Measurements from ENCODE around the gene BAAT. TPM values are rescaled to one million over a fixed set of nuclear protein-coding genes. Genes with fewer than 3 reads are reported as not detected.

Gene BAAT
- total and polyA plus RNA-seq, 2 donors, result 0.06 TPM; not detected in 1

DNA sequence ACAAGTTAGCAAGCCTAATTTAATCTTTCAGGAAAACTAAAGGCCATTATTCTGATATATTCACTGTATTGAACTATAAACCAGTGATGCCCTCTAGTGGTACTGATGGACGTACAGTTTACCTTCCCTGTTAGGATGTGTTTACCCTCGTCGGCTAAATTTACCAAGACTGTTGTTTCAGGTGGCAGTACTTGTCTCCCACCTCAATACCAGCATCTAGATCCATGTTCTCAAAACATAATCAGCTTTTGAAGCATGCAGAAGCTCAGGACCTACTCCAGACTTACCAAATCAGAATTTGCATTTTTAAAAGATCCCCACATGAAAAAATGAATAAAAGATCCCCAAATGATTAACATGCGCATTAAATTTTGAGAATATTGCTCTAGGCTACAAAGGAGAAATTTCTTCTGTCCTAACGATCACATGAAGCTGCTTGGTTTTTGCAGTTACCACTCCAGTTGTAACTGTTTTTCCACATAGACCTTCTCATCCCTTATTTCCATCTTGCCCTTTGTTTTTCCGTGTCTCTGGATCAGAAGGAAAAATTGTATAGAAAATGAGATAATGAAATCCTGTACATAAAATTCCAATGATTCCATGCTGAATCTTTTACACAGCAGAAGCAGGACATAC lies 3.2 kb upstream of the BAAT start:
- Histone ChIP-seq H3K27ac (ENCODE audit: low read depth) (no peak overlapping the region), H3K4me1 (ENCODE audit: insufficient read depth) (no peaks in the 10 kb centered on the region), H3K4me3 (ENCODE audit: low read depth, low read length) (no peak overlapping the region), H3K36me3 (ENCODE audit: insufficient read depth) (peaks cover 4% of the 10 kb centered on the region)
- no peak for DNase-seq (ENCODE audit: extremely low spot score)
- WGBS, result 59% methylated on average over 6 of the region's 6 CpGs

DNA sequence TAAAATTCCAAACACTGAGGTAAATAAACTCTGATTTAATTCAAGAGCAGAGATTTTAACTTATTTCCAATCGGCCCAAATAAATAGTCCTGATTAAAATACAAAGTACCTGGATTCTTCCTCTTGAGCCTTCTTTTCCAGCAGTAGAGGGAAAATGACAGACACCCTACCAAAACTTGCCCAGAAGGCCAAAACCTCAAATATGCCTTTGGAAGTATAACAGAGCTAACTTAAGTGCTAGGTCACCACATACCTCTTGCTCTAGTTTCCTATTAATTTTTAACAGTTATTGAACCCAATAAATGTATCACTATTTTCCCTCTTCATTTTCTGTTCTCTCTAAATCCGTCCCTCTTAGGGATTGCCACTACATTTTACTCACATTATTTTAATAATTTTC lies 1.4 kb downstream of the BAAT start:
- Histone ChIP-seq H3K27ac (ENCODE audit: low read depth) (no peak overlapping the region), H3K4me3 (ENCODE audit: low read depth, low read length) (no peak overlapping the region), H3K36me3 (ENCODE audit: insufficient read depth) (no peaks in the 10 kb centered on the region), H3K4me1 (ENCODE audit: insufficient read depth) (no peaks in the 10 kb centered on the region)
- DNase-seq (ENCODE audit: extremely low spot score), result no peak
- WGBS, result 88% methylated on average over 2 of the region's 2 CpGs

DNA sequence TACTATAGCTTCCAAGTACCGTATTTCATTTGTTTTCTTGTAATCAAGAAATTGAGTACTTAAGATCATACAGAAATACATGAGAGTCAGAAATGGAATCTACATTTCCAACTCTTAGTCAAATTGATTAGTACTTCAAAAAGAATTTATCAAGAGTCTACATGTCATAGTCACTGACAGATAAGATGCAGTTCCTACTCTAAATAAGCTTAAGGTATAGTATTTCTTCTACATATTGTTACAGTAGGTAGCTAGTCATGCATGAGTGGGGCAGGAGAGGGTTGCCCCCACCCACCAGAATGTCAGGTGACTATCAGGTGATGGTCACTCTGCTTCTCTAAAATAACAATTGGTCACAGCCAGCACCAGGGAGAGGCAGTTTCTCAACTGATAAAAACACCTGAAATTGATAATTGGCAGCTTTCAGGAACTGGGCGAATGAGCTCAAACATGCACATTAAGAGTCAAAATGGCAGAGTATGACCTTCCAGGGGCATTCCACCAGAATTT lies 2.9 kb downstream of the BAAT start:
- 93% methylated on average over 2 of the region's 2 CpGs for WGBS
- Histone ChIP-seq H3K4me3 (ENCODE audit: low read depth, low read length) (no peak overlapping the region), H3K27ac (ENCODE audit: low read depth) (no peak overlapping the region), H3K36me3 (ENCODE audit: insufficient read depth) (no peaks in the 10 kb centered on the region), H3K4me1 (ENCODE audit: insufficient read depth) (no peaks in the 10 kb centered on the region)
- no peak for DNase-seq (ENCODE audit: extremely low spot score)

DNA sequence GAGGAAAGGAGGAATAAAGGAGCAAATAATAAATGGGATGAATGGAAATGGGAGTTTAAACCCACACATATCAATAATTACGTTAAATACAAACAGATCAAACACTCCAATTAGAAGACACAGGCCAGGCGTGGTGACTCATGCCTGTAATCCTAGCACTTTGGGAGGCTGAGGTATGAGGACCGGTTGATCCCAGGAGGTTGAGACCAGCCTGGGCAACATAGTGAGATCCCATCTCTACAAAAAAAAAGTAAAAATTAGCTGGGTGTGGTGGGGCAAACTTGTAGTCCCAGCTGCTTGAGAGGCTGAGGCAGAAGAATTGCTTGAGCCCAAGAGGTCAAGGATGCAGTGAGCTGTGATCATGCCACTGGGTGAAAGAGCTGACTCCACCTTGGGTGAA lies 3.7 kb downstream of the BAAT start:
- H3K36me3 ChIP-seq (ENCODE audit: insufficient read depth), result no peaks in the 10 kb centered on the region
- no peak overlapping the region for H3K27ac ChIP-seq (ENCODE audit: low read depth)
- no peaks in the 10 kb centered on the region for H3K4me1 ChIP-seq (ENCODE audit: insufficient read depth)
- no peak for DNase-seq (ENCODE audit: extremely low spot score)
- 90% methylated on average over 3 of the region's 3 CpGs for WGBS
- no peak overlapping the region for H3K4me3 ChIP-seq (ENCODE audit: low read depth, low read length)

DNA sequence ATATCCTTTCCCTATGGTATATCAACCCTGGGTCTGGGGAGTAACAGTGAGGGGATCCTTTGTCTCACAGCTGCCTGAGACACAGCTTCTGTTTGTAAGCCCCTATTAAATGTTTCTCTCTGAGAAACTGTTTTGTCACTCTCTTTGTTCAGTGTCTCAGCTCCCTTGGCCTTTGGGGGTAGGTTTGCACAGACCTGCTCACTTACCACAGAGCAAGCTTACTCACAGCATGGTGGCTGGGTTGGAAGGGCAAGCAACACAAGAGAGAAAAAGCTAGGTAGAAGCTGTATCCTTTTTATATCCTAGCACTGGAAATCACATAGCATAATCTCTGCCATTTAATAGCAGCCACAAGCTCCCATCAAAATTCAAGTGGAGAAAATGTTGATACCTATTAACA lies 4.5 kb downstream of the BAAT start:
- H3K27ac ChIP-seq (ENCODE audit: low read depth), result no peak overlapping the region
- H3K4me1 ChIP-seq (ENCODE audit: insufficient read depth), result no peaks in the 10 kb centered on the region
- DNase-seq (ENCODE audit: extremely low spot score), result no peak
- no peaks in the 10 kb centered on the region for H3K36me3 ChIP-seq (ENCODE audit: insufficient read depth)
- no peak overlapping the region for H3K4me3 ChIP-seq (ENCODE audit: low read depth, low read length)

DNA sequence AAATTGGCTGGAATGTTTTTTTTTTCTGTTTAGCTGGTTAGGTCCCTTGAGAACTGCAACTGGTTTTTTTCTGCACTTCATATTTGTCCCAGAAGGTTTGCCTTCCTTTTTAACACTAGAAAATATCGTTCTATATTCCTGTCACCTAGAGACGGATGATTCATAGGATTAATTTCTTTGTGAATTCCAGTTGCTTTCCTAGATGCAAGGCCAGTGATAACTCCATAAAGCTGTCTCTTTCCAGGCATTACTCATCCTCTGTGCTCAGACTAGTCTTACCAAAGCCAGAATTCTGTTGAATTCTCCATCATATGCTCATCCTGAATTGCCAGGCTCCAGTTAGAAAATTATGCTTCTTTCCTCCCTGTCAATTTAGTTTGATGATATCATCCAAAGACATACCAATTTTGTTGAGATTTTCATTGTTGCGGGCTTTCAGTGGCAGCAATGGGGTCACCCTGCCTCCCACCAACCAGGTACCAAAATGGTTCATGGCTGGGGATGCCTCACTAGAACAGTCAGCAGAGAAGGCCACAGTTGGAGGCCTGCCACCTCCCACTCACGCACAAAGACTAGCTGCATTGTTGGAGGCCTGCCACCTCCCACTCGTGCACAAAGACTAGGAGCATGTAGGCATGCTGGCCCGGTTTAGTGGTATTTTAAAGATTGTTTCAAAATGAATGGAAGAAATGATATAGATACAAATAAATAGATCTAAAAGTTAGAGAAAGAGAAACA lies 8.5 kb downstream of the BAAT start:
- no peak overlapping the region for H3K27ac ChIP-seq (ENCODE audit: low read depth)
- no peaks in the 10 kb centered on the region for H3K4me1 ChIP-seq (ENCODE audit: insufficient read depth)
- 72% methylated on average over 6 of the region's 6 CpGs for WGBS
- no peaks in the 10 kb centered on the region for H3K36me3 ChIP-seq (ENCODE audit: insufficient read depth)
- no peak overlapping the region for H3K4me3 ChIP-seq (ENCODE audit: low read depth, low read length)
- DNase-seq (ENCODE audit: extremely low spot score), result no peak

DNA sequence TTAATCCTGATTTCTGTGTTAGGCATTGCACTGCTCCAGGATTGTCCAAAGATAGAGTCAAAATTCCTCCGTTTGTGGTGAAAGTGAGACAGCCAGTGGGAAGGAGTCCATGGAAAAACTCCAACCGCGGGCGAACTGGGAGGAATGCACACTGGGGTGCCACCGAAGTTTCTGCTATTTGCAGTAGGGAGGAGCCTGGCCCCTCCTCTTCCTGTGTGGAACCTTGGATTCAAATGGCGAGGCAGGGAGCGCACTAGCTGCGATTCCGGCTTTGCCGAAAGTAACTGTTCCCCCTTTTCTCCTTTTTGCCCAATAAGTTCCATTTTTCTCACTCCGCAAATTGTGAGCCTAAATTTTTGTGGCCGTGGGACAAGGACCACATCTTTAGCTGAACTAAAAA lies 9.3 kb downstream of the BAAT start:
- no peak overlapping the region for H3K27ac ChIP-seq (ENCODE audit: low read depth)
- no peak for DNase-seq (ENCODE audit: extremely low spot score)
- no peak overlapping the region for H3K4me3 ChIP-seq (ENCODE audit: low read depth, low read length)
- H3K4me1 ChIP-seq (ENCODE audit: insufficient read depth), result no peaks in the 10 kb centered on the region
- no peaks in the 10 kb centered on the region for H3K36me3 ChIP-seq (ENCODE audit: insufficient read depth)
- 93% methylated on average over 12 of the region's 12 CpGs for WGBS

DNA sequence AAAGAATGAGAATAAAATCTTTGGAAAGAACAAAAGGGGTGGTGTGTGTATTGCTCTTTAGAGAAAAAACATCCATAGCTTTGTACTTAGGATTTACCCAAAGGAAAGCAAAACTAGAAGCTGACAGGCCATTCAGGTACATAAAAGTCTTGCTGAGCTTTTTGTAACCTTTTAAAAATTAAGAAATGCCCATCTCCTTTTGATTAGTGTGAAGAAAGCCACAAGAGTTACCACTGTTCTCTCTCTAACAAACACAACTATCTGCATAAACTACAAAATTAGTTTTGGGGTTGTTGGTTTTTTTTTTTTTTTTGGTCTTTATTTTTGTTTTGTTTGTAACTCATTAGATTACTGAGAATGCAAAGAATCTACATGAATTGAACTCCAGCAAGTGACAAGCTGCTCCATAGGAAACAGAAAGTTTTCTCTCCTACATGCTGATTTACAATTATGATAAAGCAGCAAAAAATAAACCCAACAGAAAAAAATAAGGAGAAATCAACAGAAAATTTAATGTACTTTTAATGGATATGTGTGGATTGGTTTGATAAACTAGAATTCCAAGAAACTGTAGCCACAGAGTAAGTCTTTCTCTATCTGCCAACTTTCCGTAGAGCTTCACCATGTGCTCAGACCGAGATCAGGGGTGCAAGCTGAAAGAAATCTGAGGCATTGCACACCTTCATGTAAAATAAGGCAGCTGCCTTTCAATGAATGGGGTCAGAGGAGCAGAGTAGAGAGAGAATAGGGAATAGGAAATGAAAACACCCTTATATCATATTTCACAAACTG lies 12.3 kb downstream of the BAAT start:
- DNase-seq (ENCODE audit: extremely low spot score), result no peak
- no peaks in the 10 kb centered on the region for H3K4me1 ChIP-seq (ENCODE audit: insufficient read depth)
- H3K27ac ChIP-seq (ENCODE audit: low read depth), result no peak overlapping the region
- 62% methylated on average over 2 of the region's 2 CpGs for WGBS
- H3K36me3 ChIP-seq (ENCODE audit: insufficient read depth), result no peaks in the 10 kb centered on the region
- H3K4me3 ChIP-seq (ENCODE audit: low read depth, low read length), result no peak overlapping the region

DNA sequence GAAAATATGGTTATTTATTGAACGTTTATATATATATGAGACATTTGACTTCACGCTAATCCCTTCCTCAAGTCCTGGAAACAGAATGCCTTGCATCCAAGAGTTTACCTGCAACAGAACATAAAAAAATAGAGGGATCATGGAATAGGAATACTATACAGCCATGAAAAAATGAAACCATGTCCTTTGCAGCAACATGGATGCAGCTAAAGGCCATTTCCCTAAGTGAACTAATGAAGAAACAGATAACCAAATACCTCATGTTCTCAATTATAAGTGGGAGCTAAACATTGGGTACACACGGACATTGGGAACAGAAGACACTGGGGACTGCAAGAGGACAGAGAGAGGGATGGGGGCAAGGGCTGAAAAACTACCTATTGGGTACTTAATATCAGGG lies 13.0 kb downstream of the BAAT start:
- WGBS, result 96% methylated on average over 3 of the region's 3 CpGs
- Histone ChIP-seq H3K4me3 (ENCODE audit: low read depth, low read length) (no peak overlapping the region), H3K4me1 (ENCODE audit: insufficient read depth) (no peaks in the 10 kb centered on the region), H3K36me3 (ENCODE audit: insufficient read depth) (no peaks in the 10 kb centered on the region), H3K27ac (ENCODE audit: low read depth) (no peak overlapping the region)
- DNase-seq (ENCODE audit: extremely low spot score), result no peak

DNA sequence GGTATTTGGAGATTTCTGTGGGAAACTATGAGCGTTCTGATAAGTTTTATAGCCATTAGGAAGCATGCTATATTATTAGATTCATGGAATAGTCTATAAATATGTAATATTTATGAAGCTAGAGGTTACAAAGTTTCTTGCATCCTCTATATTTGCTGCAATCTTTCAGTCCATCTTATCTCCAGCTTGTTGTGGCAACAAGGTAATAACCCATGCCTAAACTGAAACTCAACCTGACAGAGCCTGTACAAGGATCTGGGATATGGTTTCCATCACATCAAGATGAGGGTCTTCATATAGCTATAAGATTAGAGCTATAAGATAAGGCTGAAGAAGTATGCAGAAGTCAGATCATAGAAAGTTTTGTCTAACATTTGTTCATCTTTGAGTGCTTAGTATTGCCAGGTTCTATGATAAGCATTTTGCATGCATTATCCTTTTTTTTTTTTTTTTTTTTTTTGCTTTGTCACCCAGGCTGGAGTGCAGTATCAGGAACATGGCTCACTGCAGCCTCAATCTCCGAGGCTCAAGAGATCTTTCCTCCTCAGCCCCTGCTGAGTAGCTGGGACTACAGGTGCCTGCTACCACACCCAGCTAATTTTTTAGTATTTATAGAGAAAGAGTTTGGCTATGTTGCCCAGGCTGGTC lies 14.8 kb downstream of the BAAT start:
- Histone ChIP-seq H3K27ac (ENCODE audit: low read depth) (no peak overlapping the region), H3K36me3 (ENCODE audit: insufficient read depth) (no peaks in the 10 kb centered on the region), H3K4me3 (ENCODE audit: low read depth, low read length) (no peak overlapping the region), H3K4me1 (ENCODE audit: insufficient read depth) (no peaks in the 10 kb centered on the region)
- WGBS, result 55% methylated on average over 2 of the region's 2 CpGs
- DNase-seq (ENCODE audit: extremely low spot score), result no peak

DNA sequence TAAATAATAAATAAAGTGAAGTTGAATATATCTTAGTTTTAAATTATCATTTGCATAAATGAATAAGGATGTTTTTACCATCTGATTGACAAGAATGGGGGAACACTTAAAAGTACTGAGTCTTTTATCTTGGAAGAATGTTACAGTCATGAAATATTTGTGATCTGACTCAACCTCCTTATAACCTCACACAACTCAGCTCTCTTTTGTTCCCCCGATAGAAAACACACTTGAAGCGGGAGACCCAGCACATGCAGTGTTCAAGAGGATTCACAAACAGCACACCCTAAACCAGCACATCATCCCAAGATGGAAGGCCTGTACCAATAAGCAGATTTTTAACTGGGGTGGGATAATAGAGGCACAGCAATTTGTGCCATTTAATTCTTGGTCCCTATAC lies 15.5 kb downstream of the BAAT start:
- DNase-seq (ENCODE audit: extremely low spot score), result no peak
- Histone ChIP-seq H3K36me3 (ENCODE audit: insufficient read depth) (no peaks in the 10 kb centered on the region), H3K27ac (ENCODE audit: low read depth) (no peak overlapping the region), H3K4me1 (ENCODE audit: insufficient read depth) (no peaks in the 10 kb centered on the region), H3K4me3 (ENCODE audit: low read depth, low read length) (no peak overlapping the region)
- WGBS, result 74% methylated on average over 2 of the region's 2 CpGs

DNA sequence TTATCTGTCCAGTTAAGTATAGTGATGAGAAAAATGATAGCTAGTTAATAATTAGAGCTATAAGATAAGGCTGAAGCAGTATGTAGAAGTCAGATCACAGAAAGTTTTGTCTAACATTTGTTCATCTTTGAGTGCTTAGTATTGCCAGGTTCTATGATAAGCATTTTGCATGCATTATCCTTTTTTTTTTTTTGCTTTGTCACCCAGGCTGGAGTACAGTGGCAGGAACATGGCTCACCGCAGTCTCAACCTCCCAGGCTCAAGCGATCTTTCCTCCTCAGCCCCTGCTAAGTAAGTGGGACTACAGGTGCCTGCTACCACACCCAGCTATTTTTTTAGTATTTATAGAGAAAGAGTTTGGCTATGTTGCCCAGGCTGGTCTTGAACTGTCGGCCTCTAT lies 17.5 kb downstream of the BAAT start:
- no peak for DNase-seq (ENCODE audit: extremely low spot score)
- Histone ChIP-seq H3K4me3 (ENCODE audit: low read depth, low read length) (no peak overlapping the region), H3K36me3 (ENCODE audit: insufficient read depth) (no peaks in the 10 kb centered on the region), H3K27ac (ENCODE audit: low read depth) (no peak overlapping the region), H3K4me1 (ENCODE audit: insufficient read depth) (no peaks in the 10 kb centered on the region)
- 89% methylated on average over 3 of the region's 3 CpGs for WGBS

DNA sequence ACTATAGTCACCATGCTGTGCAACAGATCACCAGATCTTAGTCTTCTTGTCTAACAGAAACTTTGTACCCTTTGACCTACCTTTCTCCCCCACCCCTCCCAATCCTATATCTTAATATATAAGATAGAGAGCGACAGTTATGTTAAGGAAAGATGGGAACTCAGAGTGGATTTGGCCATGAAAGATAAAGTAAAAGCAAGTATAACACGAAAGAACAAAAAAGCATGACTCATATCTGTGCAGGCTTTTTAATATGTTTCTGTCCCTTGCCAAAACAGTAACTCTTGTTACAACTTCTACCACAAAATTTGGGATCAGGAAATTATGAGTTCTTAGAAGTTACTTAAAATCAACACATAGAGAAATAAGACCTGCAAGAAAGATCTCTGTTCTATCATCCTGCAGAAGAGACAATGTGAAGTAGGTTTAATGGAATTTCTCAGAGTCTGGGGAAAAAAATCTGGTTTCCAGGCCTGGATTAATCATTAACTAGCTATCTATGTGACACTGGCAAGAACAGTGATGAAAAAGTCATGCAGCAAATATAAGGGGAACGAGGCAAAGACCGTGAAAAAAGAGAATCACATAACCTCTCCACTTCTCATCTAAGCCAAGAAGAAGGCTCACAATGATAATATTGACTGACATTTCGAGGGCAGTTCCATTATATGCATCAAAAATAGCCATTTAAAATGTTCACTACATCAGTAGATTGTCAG lies 18.6 kb downstream of the BAAT start:
- Histone ChIP-seq H3K27ac (ENCODE audit: low read depth) (no peak overlapping the region), H3K4me3 (ENCODE audit: low read depth, low read length) (no peak overlapping the region), H3K36me3 (ENCODE audit: insufficient read depth) (no peaks in the 10 kb centered on the region), H3K4me1 (ENCODE audit: insufficient read depth) (no peaks in the 10 kb centered on the region)
- WGBS, result 54% methylated on average over 5 of the region's 5 CpGs
- no peak for DNase-seq (ENCODE audit: extremely low spot score)

Measured in urinary bladder (tissue), 4 donors.